Left lung (tissue), 10 donors: ENCODE measurements around the gene PIGL. TPM values are rescaled to one million over a fixed set of nuclear protein-coding genes. Genes with fewer than 3 reads are reported as not detected.
"Not testable (repeated sequence)": the region's sequence is repeated elsewhere in the genome, so short reads cannot be mapped to it uniquely, and the experiment has no call there.

Experiments used
- ATAC-seq: fragments of 200-7000 bp; cut with Tn5 transposase; one replicate; pipeline ENCODE4 v1.9.1; 2020; ENCODE audit warnings: moderate library complexity
- DNase-seq, 4 donors: peaks; one replicate each; pipeline ENCODE4 v3.0.0-alpha.2; 2013 to 2020
- H3K27ac ChIP-seq, 2 donors: fragments of 200-600 bp; sonication (generic) in 1 of 2; one replicate each; pipeline versions ENCODE4 v1.5.0 to v1.8.0; 2020 to 2021
- H3K27me3 ChIP-seq, 2 donors: fragments of 200-600 bp; sonication (generic) in 1 of 2; one replicate each; pipeline versions ENCODE4 v1.5.0 to v1.8.0; 2020 to 2021
- H3K36me3 ChIP-seq, 2 donors: fragments of 200-600 bp; sonication (generic) in 1 of 2; one replicate each; pipeline versions ENCODE4 v1.5.0 to v1.8.0; 2020 to 2021
- H3K4me1 ChIP-seq, 2 donors: fragments of 200-600 bp; one replicate each; pipeline ENCODE4 v1.8.0; 2021
- H3K4me3 ChIP-seq, 2 donors: fragments of 200-600 bp; sonication (generic) in 1 of 2; one replicate each; pipeline versions ENCODE4 v1.5.0 to v1.8.0; 2020 to 2021; ENCODE audit warnings: mild to moderate bottlenecking in 1 of 2
- H3K9me3 ChIP-seq, 2 donors: fragments of 200-600 bp; sonication (generic) in 1 of 2; one replicate each; pipeline versions ENCODE4 v1.5.0 to v1.8.0; 2020 to 2021
- intact Hi-C, 2 donors: fragments of 100-400 bp; cut with DNase I; formaldehyde crosslinking; loops; one replicate each; pipeline versions ENCODE4 v1.11.2 to v1.14.2; 2022
- polyA plus RNA-seq, 6 donors: library from polyadenylated mRNA; unstranded; fragments of 120-200 nt; gene quantifications; one replicate each; pipeline ENCODE4 v1.2.1, GENCODE V29; 2013; ENCODE audit not compliant: insufficient read length in 6 of 6
- total RNA-seq, 2 donors: library from RNA; stranded (reverse); fragmentation: NEBNext Ultra II Directional; extraction: Animal tissue kit (Norgen Biotek cat#: 25700); gene quantifications; one replicate each; pipeline ENCODE4 v1.2.1, GENCODE V29; 2021
- TF ChIP-seq, protein P1 (sequence below), 2 donors: fragments of 200-600 bp; sonication (generic) in 1 of 2; IDR thresholded peaks; one replicate each; pipeline versions ENCODE4 v1.5.0 to v1.8.0; 2021; ENCODE audit warnings: antibody characterized with exemption in 2 of 2
- donor health status: DM: no; HTN: yes; CAD: no.
- donor health status: DM: no; HTN: no; CAD: no.

Gene PIGL
- total and polyA plus RNA-seq, 8 donors = 15.9 to 56.0 (median 40.5) TPM

DNA sequence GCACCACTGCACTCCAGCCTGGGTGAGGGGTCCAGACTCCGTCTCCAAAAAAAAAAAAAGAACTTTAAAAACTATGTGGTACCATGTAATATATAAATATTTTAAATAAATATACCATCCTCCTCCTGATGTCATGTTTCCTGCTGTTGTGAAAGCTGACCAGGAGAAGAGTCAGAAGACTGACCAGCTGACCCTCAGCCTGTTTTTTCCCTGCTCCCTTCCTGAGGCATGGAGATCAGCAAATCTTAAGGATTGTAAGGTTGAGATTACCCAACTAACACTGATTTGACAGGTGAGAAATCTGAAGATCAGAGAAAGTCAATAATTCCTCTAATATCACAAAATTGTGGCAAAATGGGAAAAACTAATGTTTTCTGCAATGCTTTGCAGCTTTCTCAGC, 19.7 kb upstream of the PIGL start:
- DNase-seq = no peak
- H3K4me1 ChIP-seq = peaks cover 6 to 43% of the 10 kb centered on the region in 2 donors
- intact Hi-C loops = no loop called here
- no peak overlapping the region for H3K27ac ChIP-seq
- TF ChIP-seq, protein P1, sequence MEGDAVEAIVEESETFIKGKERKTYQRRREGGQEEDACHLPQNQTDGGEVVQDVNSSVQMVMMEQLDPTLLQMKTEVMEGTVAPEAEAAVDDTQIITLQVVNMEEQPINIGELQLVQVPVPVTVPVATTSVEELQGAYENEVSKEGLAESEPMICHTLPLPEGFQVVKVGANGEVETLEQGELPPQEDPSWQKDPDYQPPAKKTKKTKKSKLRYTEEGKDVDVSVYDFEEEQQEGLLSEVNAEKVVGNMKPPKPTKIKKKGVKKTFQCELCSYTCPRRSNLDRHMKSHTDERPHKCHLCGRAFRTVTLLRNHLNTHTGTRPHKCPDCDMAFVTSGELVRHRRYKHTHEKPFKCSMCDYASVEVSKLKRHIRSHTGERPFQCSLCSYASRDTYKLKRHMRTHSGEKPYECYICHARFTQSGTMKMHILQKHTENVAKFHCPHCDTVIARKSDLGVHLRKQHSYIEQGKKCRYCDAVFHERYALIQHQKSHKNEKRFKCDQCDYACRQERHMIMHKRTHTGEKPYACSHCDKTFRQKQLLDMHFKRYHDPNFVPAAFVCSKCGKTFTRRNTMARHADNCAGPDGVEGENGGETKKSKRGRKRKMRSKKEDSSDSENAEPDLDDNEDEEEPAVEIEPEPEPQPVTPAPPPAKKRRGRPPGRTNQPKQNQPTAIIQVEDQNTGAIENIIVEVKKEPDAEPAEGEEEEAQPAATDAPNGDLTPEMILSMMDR (IDR thresholded peaks at IDR 0.05) = no peak
- ATAC-seq = no peak
- H3K4me3 ChIP-seq = no peak overlapping the region
- H3K9me3 ChIP-seq = no peaks in the 10 kb centered on the region
- H3K36me3 ChIP-seq = peaks cover 0 to 37% of the 10 kb centered on the region in 2 donors
- H3K27me3 ChIP-seq = no peaks in the 10 kb centered on the region

DNA sequence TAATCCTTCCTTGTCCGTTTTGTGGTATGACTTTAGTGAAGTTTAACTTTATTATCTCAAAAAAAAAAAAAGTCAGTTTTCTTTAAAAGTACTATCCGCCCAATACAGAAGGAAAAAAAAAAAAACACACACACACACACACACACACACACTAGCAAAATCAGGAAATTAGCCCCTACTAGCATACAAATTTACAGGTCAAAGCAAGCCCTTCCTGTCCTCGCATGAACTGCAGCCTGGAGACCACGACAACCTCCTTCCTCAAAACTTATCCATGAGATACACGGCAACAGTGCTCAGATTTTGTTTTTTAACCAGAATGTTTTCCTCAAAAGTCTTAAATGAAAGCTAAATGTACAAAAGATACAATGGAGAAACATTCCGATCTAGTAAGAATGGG, 17.9 kb upstream of the PIGL start:
- peak overlapping the region in 1 of 2 donors; percentile 64 for H3K27ac ChIP-seq
- H3K27me3 ChIP-seq = no peaks in the 10 kb centered on the region
- H3K4me3 ChIP-seq = no peak overlapping the region
- H3K9me3 ChIP-seq = no peaks in the 10 kb centered on the region
- TF ChIP-seq, protein P1 (IDR thresholded peaks at IDR 0.05) = no peak
- H3K36me3 ChIP-seq = peaks cover 0 to 18% of the 10 kb centered on the region in 2 donors
- peaks cover 10 to 58% of the 10 kb centered on the region in 2 donors for H3K4me1 ChIP-seq
- intact Hi-C loops = no loop called here
- no peak for ATAC-seq
- no peak for DNase-seq

DNA sequence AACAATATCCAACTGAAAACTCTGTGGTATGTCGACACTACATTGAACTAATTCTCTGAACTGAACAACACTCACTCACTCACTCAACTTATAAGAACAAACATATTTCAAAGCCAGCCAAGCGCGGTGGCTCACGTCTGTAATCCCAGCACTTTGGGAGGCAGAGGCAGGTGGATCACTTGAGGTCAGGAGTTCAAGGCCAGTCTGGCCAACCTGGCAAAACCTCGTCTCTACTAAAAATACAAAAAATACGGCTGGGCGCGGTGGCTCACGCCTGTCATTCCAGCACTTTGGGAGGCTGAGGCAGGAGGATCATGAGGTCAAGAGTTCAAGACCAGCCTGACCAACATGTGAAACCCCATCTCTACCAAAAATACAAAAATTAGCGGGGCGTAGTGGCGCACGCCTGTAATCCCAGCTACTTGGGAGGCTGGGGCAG, 15.3 kb upstream of the PIGL start:
- H3K27me3 ChIP-seq, H3K27ac ChIP-seq, intact Hi-C loops, H3K4me3 ChIP-seq, DNase-seq, H3K9me3 ChIP-seq: not testable (repeated sequence)
- Histone ChIP-seq H3K36me3 (peaks cover 0 to 12% of the 10 kb centered on the region in 2 donors), H3K4me1 (peaks cover 10 to 75% of the 10 kb centered on the region in 2 donors)
- ATAC-seq = peak; percentile 60

DNA sequence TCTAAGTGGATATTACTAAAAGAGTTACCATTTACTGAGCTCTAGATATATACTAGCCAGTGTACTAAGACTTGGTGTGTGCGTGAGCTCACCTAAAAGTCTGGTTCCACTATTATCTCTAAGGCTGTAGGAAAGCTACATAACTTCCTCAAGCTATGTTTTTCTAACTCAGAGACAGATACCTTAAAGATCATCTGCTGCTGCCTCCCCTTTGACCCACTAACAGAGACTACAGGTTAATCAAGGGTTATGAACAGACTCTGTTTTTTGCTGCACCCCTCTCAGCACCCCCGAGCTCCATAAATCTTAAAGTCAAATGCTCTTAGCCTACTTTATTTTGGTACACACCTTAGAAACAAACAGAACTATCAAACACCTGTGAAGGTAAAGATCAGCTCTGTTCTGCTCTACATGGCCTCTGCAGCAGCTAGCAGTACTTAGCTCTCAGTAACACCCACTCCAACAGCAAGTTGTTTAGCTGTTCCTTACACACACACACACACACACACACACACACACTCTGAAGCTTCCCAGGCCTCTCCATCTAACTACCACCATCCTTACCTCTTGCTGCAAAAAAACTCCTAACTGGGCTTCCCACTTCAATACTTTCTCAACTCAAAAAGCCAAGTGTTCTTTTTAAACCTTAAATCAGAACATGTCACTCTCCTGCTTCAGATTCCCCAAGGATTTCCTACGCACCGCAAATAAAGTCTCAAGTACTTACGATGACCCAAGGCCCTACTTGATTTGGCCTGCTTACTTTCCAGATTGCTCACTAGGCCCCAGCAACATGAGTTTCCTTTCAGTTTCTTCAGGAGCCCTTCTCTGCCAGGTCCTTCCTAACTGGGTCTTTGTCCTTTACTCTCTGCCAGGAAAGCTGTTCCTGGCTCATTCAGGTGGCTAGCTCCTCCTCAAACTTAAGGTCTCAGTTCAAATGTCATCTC, 14.2 kb upstream of the PIGL start:
- H3K9me3 ChIP-seq, intact Hi-C loops, H3K36me3 ChIP-seq, H3K27me3 ChIP-seq, H3K4me3 ChIP-seq: not testable (repeated sequence)
- H3K4me1 ChIP-seq = peaks cover 10 to 85% of the 10 kb centered on the region in 2 donors
- ATAC-seq (peak; percentile 62), DNase-seq (peak in 1 of 4 donors; percentile 29)
- peak overlapping the region; percentile 13 to 39 for H3K27ac ChIP-seq

DNA sequence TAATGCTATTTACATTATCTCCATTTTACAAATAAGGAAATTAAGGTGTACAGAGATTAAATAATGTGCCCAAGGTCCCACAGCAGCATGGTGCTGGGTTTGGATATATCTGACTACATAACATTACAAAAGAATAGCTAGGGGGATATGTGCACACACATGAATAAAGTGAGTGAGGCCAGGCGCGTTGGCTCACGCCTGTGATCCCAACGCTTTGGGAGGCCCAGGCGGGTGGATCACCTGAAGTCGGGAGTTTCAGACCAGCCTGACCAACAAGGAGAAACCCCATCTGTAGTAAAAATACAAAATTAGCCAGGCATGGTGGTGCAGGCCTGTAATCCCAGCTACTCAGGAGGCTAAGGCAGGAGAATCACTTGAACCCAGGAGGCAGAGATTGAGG, 12.2 kb upstream of the PIGL start:
- H3K27me3 ChIP-seq, H3K9me3 ChIP-seq, intact Hi-C loops, DNase-seq, H3K27ac ChIP-seq, H3K4me3 ChIP-seq, ATAC-seq, H3K36me3 ChIP-seq: not testable (repeated sequence)
- peaks cover 4 to 81% of the 10 kb centered on the region in 2 donors for H3K4me1 ChIP-seq

DNA sequence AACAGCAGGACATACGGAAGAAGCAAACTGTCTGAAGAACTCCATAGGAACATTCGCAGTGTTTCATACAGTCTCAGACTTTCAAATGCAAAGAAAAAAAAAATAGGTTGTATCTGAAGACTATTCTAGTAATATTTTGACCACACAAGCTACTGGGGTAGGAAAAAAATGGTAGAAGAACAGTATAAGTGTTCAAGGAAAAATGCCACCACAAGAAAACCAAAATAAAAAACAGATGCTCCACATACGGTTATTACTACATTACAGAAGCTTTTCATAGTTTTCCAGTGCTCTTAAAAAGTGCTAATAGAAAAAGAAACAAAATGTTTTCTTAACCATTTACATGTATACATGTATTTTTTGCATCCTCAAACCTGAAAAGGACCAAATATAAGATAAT, 5.4 kb upstream of the PIGL start:
- ATAC-seq (no peak), DNase-seq (no peak)
- Histone ChIP-seq H3K4me3 (no peak overlapping the region), H3K9me3 (no peaks in the 10 kb centered on the region), H3K4me1 (peaks cover 14 to 71% of the 10 kb centered on the region in 2 donors), H3K27me3 (no peaks in the 10 kb centered on the region), H3K27ac (no peak overlapping the region), H3K36me3 (no peaks in the 10 kb centered on the region)
- intact Hi-C loops = no loop called here
- TF ChIP-seq, protein P1 (IDR thresholded peaks at IDR 0.05) = no peak
